ENCODE data around the gene OR2T11. TPM values are rescaled to one million over a fixed set of nuclear protein-coding genes. Genes with fewer than 3 reads are reported as not detected.
"Not testable (repeated sequence)": the region's sequence is repeated elsewhere in the genome, so short reads cannot be mapped to it uniquely, and the experiment has no call there.

Gene OR2T11
- not detected for total RNA-seq
- long read RNA-seq, donor 1, result 0 reads
- long read RNA-seq, donor 2, result 0 reads

GRCh38 chr1:248634991-248635390, at the start of gene OR2T11:
TSS of gene OR2T11 (minus strand) at chr1:248635091. CDS start at chr1:248627128, 7,963 bp downstream.
- intact Hi-C loops (cut with DNase I); DNase-seq (ENCODE audit: low spot score): not testable (repeated sequence)

GRCh38 chr1:248681651-248682050, 46.8 kb upstream of the OR2T11 start:
- intact Hi-C loops (cut with DNase I), result no loop called here
- no peak for DNase-seq (ENCODE audit: low spot score)

GRCh38 chr1:248670003-248670402, 35.1 kb upstream of the OR2T11 start:
- DNase-seq (ENCODE audit: low spot score), result no peak
- intact Hi-C loops (cut with DNase I), result no loop called here

- intact Hi-C loops (cut with DNase I); DNase-seq (ENCODE audit: low spot score): not testable (repeated sequence)
Measured at GRCh38 chr1:248663453-248664328, 28.8 kb upstream of the OR2T11 start.

- intact Hi-C loops (cut with DNase I); DNase-seq (ENCODE audit: low spot score): not testable (repeated sequence)
Measured at GRCh38 chr1:248656797-248657196, 21.9 kb upstream of the OR2T11 start.

- intact Hi-C loops (cut with DNase I); DNase-seq (ENCODE audit: low spot score): not testable (repeated sequence)
Measured at GRCh38 chr1:248655354-248655753, 20.5 kb upstream of the OR2T11 start, which contains the start of gene OR2T27. TSS of gene OR2T27 (minus strand) at chr1:248655528. CDS start at chr1:248650884, 4,644 bp downstream.

- DNase-seq (ENCODE audit: low spot score); intact Hi-C loops (cut with DNase I): not testable (repeated sequence)
Measured at GRCh38 chr1:248648770-248649536, 14.1 kb upstream of the OR2T11 start.

GRCh38 chr1:248645178-248645577, 10.3 kb upstream of the OR2T11 start, which contains the start of gene OR2T35:
TSS of gene OR2T35 (minus strand) at chr1:248645278. CDS start at chr1:248639258, 6,020 bp downstream.
- DNase-seq (ENCODE audit: low spot score); intact Hi-C loops (cut with DNase I): not testable (repeated sequence)

GRCh38 chr1:248642971-248643651, 8.2 kb upstream of the OR2T11 start:
- DNase-seq (ENCODE audit: low spot score); intact Hi-C loops (cut with DNase I): not testable (repeated sequence)

GRCh38 chr1:248641583-248641982, 6.7 kb upstream of the OR2T11 start:
- intact Hi-C loops (cut with DNase I); DNase-seq (ENCODE audit: low spot score): not testable (repeated sequence)

GRCh38 chr1:248640906-248641305, 6.0 kb upstream of the OR2T11 start:
- intact Hi-C loops (cut with DNase I); DNase-seq (ENCODE audit: low spot score): not testable (repeated sequence)

GRCh38 chr1:248639652-248640051, 4.8 kb upstream of the OR2T11 start:
- intact Hi-C loops (cut with DNase I); DNase-seq (ENCODE audit: low spot score): not testable (repeated sequence)

- DNase-seq (ENCODE audit: low spot score); intact Hi-C loops (cut with DNase I): not testable (repeated sequence)
Measured at GRCh38 chr1:248636612-248637011, 1.7 kb upstream of the OR2T11 start.

- no peak for DNase-seq (ENCODE audit: low spot score)
- intact Hi-C loops (cut with DNase I), result no loop called here
Measured at GRCh38 chr1:248631354-248632008, 3.4 kb downstream of the OR2T11 start.

GRCh38 chr1:248630551-248630950, 4.3 kb downstream of the OR2T11 start:
- no peak for DNase-seq (ENCODE audit: low spot score)
- intact Hi-C loops (cut with DNase I), result no loop called here

GRCh38 chr1:248627971-248628844, 6.7 kb downstream of the OR2T11 start:
- intact Hi-C loops (cut with DNase I), result no loop called here

GRCh38 chr1:248625971-248626370, 8.9 kb downstream of the OR2T11 start:
- no peak for DNase-seq (ENCODE audit: low spot score)
- intact Hi-C loops (cut with DNase I), result no loop called here

More at GRCh38 chr1:248627971-248628844, 6.7 kb downstream of the OR2T11 start:
- DNase-seq (ENCODE audit: low spot score), result no peak

GRCh38 chr1:248625166-248625565, 9.7 kb downstream of the OR2T11 start:
- no peak for DNase-seq (ENCODE audit: low spot score)
- intact Hi-C loops (cut with DNase I), result no loop called here

All from posterior vena cava (tissue), 2 donors.